ENCODE results near the gene HYAL3.
"Not testable (repeated sequence)": the region's sequence is repeated elsewhere in the genome, so short reads cannot be mapped to it uniquely, and the experiment has no call there.

HYAL3 gene

GRCh38 chr3:50288387-50289007 is 10.7 kb downstream of the HYAL3 start:
- DNase-seq: no peak

GRCh38 chr3:50287262-50287661 is 11.9 kb downstream of the HYAL3 start:
- no peak for DNase-seq

- DNase-seq: no peak
These were observed 12.6 kb downstream of the HYAL3 start for GRCh38 chr3:50286322-50287227.

- DNase-seq: not testable (repeated sequence)
These were observed 15.1 kb downstream of the HYAL3 start for GRCh38 chr3:50284121-50284520.

GRCh38 chr3:50279255-50280016 is 19.8 kb downstream of the HYAL3 start:
- no peak for DNase-seq

- DNase-seq: no peak
These were observed 20.4 kb downstream of the HYAL3 start, which contains the start of gene LSMEM2 for GRCh38 chr3:50278880-50279224. TSS of gene LSMEM2 (plus strand) at chr3:50279087. CDS start at chr3:50279114, 27 bp downstream.

GRCh38 chr3:50278123-50278879 is 20.9 kb downstream of the HYAL3 start:
- no peak for DNase-seq

- DNase-seq: no peak
These were observed 22.5 kb downstream of the HYAL3 start for GRCh38 chr3:50276762-50277101.

GRCh38 chr3:50275996-50276761 is 23.0 kb downstream of the HYAL3 start:
- no peak for DNase-seq

- no peak for DNase-seq
These were observed 23.8 kb downstream of the HYAL3 start for GRCh38 chr3:50275141-50275995.

- peak; percentile 72 to 75 for DNase-seq
These were observed 24.7 kb downstream of the HYAL3 start for GRCh38 chr3:50274371-50275104.

- DNase-seq: no peak
These were observed 25.5 kb downstream of the HYAL3 start for GRCh38 chr3:50273689-50274065.

- peak; percentile 81 to 87 for DNase-seq
These were observed 26.1 kb downstream of the HYAL3 start for GRCh38 chr3:50272911-50273688.

- not testable (repeated sequence) for DNase-seq
These were observed 26.7 kb downstream of the HYAL3 start for GRCh38 chr3:50272538-50272910.

- DNase-seq: no peak
These were observed 27.8 kb downstream of the HYAL3 start for GRCh38 chr3:50271314-50271936.

- DNase-seq: no peak
These were observed 28.6 kb downstream of the HYAL3 start for GRCh38 chr3:50270422-50271224.

- no peak for DNase-seq
These were observed 29.2 kb downstream of the HYAL3 start for GRCh38 chr3:50269977-50270413.

- no peak for DNase-seq
These were observed 29.7 kb downstream of the HYAL3 start for GRCh38 chr3:50269460-50269859.
